ENCODE measurements around the gene YAP1. TPM values are rescaled to one million over a fixed set of nuclear protein-coding genes. Genes with fewer than 3 reads are reported as not detected.
A peak's percentile ranks its signal among the peaks of the same experiment; 100 is the strongest.

YAP1 gene
- total RNA-seq, 2 donors from 2014 or later: 0.22 to 0.63 TPM

DNA sequence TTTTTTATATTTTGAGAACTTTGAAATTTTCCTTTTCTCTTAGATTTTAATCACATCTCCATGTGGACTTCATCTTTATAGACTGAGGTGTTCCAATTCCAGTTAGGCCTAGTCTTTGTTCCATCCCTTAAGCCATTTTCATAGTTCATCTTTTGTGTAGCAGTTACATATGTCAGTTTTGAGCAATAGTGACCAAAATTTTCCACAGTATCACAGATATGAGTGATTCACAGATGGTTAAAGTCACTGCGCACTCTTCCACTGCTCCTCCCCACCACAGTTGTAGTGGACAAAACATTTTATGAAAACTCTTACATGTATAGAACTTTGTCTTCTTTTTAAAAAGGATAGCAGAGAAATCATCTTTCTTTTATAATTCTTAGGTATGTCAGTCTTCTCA is 42.8 kb downstream of the YAP1 start:
- H3K27me3 Mint-ChIP-seq (ENCODE audit: low read depth): no peaks in the 10 kb centered on the region
- no peak for ATAC-seq (replicated peaks in 1 of 2)
- no peaks in the 10 kb centered on the region for H3K36me3 Mint-ChIP-seq (ENCODE audit: insufficient read depth in 2 of 2)
- no peaks in the 10 kb centered on the region for H3K9me3 Mint-ChIP-seq
- H3K4me1 Mint-ChIP-seq (ENCODE audit: low read depth): no peaks in the 10 kb centered on the region
- H3K4me3 Mint-ChIP-seq: no peak overlapping the region
- H3K27ac Mint-ChIP-seq: no peak overlapping the region
- no peak for DNase-seq

GRCh38 chr11:102154806-102155205 is 44.6 kb downstream of the YAP1 start:
- Mint-ChIP-seq H3K27me3 (ENCODE audit: low read depth) (no peaks in the 10 kb centered on the region), H3K36me3 (ENCODE audit: insufficient read depth in 2 of 2) (no peaks in the 10 kb centered on the region), H3K27ac (no peak overlapping the region), H3K4me3 (no peak overlapping the region), H3K4me1 (ENCODE audit: low read depth) (no peaks in the 10 kb centered on the region), H3K9me3 (no peaks in the 10 kb centered on the region)
- ATAC-seq (replicated peaks in 1 of 2) (no peak), DNase-seq (no peak)

GRCh38 chr11:102155676-102156075 is 45.4 kb downstream of the YAP1 start:
- Mint-ChIP-seq H3K9me3 (no peaks in the 10 kb centered on the region), H3K36me3 (ENCODE audit: insufficient read depth in 2 of 2) (no peaks in the 10 kb centered on the region), H3K27me3 (ENCODE audit: low read depth) (no peaks in the 10 kb centered on the region), H3K27ac (peak overlapping the region; percentile 27), H3K4me1 (ENCODE audit: low read depth) (no peaks in the 10 kb centered on the region), H3K4me3 (no peak overlapping the region)
- DNase-seq: no peak
- ATAC-seq (replicated peaks in 1 of 2): no peak

- Mint-ChIP-seq H3K36me3 (ENCODE audit: insufficient read depth in 2 of 2) (no peaks in the 10 kb centered on the region), H3K27ac (no peak overlapping the region), H3K4me1 (ENCODE audit: low read depth) (no peaks in the 10 kb centered on the region), H3K27me3 (ENCODE audit: low read depth) (no peaks in the 10 kb centered on the region), H3K4me3 (no peak overlapping the region), H3K9me3 (no peaks in the 10 kb centered on the region)
- DNase-seq: no peak
- ATAC-seq (replicated peaks in 1 of 2): no peak
These were observed 47.0 kb downstream of the YAP1 start for GRCh38 chr11:102157219-102157618.

- Mint-ChIP-seq H3K27me3 (ENCODE audit: low read depth) (no peaks in the 10 kb centered on the region), H3K4me3 (no peak overlapping the region), H3K36me3 (ENCODE audit: insufficient read depth in 2 of 2) (no peaks in the 10 kb centered on the region), H3K4me1 (ENCODE audit: low read depth) (no peaks in the 10 kb centered on the region), H3K27ac (no peak overlapping the region), H3K9me3 (no peaks in the 10 kb centered on the region)
- ATAC-seq (replicated peaks in 1 of 2) (no peak), DNase-seq (no peak)
These were observed 48.0 kb downstream of the YAP1 start for GRCh38 chr11:102158164-102158735.

DNA sequence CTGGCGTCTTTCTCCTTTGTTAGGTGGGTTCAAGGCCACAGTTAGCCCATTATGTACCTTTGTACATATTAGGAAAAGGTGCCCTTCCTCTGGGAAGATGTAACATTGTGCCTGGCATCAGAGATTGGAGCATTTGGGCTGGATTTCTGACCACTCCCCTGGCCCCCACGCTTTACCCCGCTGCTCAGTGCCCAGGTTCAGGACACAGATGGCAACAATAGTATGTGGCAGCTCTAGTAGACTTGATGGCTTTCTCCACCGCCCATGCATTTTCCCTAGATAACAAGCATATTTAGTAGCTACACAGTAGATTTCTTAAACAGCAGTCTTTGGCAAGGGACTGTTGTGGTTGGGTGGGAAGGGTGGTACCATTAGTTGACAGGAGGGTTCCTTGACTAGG is 53.1 kb downstream of the YAP1 start:
- no peaks in the 10 kb centered on the region for H3K36me3 Mint-ChIP-seq (ENCODE audit: insufficient read depth in 2 of 2)
- H3K4me3 Mint-ChIP-seq: no peak overlapping the region
- no peak for ATAC-seq (replicated peaks in 1 of 2)
- H3K27ac Mint-ChIP-seq: no peak overlapping the region
- DNase-seq: no peak
- no peaks in the 10 kb centered on the region for H3K4me1 Mint-ChIP-seq (ENCODE audit: low read depth)
- H3K9me3 Mint-ChIP-seq: no peaks in the 10 kb centered on the region
- peaks cover 17% of the 10 kb centered on the region for H3K27me3 Mint-ChIP-seq (ENCODE audit: low read depth)

GRCh38 chr11:102166175-102167064 is 56.2 kb downstream of the YAP1 start:
- no peaks in the 10 kb centered on the region for H3K4me1 Mint-ChIP-seq (ENCODE audit: low read depth)

DNA sequence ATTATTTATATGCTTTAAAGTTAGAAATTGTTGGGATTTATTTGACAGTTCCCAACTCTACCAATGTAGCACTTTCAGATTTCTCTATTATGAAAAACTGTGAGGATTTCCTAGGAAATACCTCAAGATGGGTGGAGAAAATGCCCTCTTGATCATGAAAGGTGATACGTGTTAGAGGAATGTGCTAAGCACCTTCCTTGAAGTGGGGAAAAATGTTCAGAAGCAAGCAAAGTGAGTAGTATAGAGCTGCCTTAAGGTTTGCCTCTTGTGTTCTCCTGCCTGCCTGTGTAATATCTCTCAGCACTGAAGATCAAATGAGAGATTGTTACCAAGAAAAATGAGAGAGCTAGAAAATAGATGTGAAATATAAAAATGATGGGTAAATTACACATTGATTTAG is 58.2 kb downstream of the YAP1 start:
- no peak for DNase-seq
- H3K9me3 Mint-ChIP-seq: no peaks in the 10 kb centered on the region

More at GRCh38 chr11:102166175-102167064, 56.2 kb downstream of the YAP1 start:
- DNase-seq: no peak
- Mint-ChIP-seq H3K4me3 (no peak overlapping the region), H3K9me3 (no peaks in the 10 kb centered on the region), H3K27ac (no peak overlapping the region), H3K36me3 (ENCODE audit: insufficient read depth in 2 of 2) (no peaks in the 10 kb centered on the region), H3K27me3 (ENCODE audit: low read depth) (peaks cover 21% of the 10 kb centered on the region)
- ATAC-seq (replicated peaks in 1 of 2): no peak

GRCh38 chr11:102171101-102171500 is 60.9 kb downstream of the YAP1 start:
- Mint-ChIP-seq H3K27me3 (ENCODE audit: low read depth) (peaks cover 31% of the 10 kb centered on the region), H3K27ac (no peak overlapping the region), H3K4me1 (ENCODE audit: low read depth) (no peaks in the 10 kb centered on the region), H3K9me3 (no peaks in the 10 kb centered on the region), H3K36me3 (ENCODE audit: insufficient read depth in 2 of 2) (no peaks in the 10 kb centered on the region), H3K4me3 (no peak overlapping the region)
- ATAC-seq (replicated peaks in 1 of 2): no peak
- DNase-seq: no peak

More for the DNA sequence above, 58.2 kb downstream of the YAP1 start:
- Mint-ChIP-seq H3K36me3 (ENCODE audit: insufficient read depth in 2 of 2) (no peaks in the 10 kb centered on the region), H3K4me1 (ENCODE audit: low read depth) (no peaks in the 10 kb centered on the region), H3K27me3 (ENCODE audit: low read depth) (peaks cover 30% of the 10 kb centered on the region), H3K4me3 (no peak overlapping the region), H3K27ac (no peak overlapping the region)
- no peak for ATAC-seq (replicated peaks in 1 of 2)

DNA sequence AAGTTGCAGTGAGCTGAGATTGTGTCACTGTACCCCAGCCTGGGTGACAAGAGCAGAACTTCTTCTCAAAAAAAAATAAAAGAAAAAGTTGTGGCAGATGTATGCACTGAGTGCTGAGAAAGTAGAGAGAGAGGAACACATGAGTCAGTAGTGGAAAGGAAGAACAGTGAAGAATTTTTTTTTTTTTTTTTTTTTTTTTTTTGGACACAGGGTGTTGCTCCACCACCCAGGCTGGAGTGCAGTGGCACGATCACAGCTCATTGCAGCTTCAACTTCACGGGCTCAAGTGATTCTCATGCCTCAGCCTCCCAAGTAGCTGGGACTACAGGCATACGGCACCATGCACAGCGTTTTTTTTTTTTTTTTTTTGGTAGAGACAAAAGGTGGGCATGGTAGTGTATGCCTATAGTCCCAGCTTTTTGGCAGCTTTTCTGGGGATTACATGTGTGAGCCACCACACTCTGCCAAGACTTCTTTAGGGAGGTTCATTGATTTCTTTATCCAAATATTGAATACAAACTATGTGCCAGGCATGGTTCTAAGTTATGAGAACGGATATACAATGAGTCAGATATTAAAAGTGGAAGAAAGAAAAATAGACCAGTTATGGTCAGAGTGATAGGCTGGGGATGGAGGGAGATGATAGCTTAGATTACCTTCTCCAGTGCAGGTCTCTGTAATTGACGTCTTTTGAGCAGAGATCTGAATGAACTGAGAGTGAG is 62.0 kb downstream of the YAP1 start:
- Mint-ChIP-seq H3K36me3 (ENCODE audit: insufficient read depth in 2 of 2) (no peaks in the 10 kb centered on the region), H3K9me3 (no peaks in the 10 kb centered on the region), H3K4me3 (no peak overlapping the region), H3K27ac (peak overlapping the region; percentile 86), H3K4me1 (ENCODE audit: low read depth) (no peaks in the 10 kb centered on the region), H3K27me3 (ENCODE audit: low read depth) (peaks cover 23% of the 10 kb centered on the region)
- ATAC-seq (replicated peaks in 1 of 2) (no peak), DNase-seq (no peak)

DNA sequence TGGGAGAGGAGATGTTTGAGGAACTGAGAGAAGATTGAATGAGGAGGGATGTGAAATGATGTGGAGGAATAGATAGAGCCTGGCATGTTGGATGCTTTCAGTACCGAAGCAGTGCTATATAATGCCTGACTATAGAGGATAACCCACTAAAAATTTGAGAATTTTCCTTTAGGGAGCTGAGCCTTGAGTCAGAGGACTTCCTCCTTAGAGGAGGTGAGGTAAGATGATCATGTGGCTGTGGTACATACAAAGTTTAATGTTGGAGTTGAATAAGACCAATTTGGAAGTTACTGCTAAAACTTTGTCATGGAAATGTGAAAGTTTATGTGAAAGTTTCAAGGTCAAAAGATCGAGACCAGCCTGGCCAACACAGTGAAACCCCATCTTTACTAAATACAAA is 66.9 kb downstream of the YAP1 start:
- ATAC-seq (replicated peaks in 1 of 2) (no peak), DNase-seq (no peak)
- H3K27me3 Mint-ChIP-seq (ENCODE audit: low read depth): peaks cover 17% of the 10 kb centered on the region
- H3K9me3 Mint-ChIP-seq: no peaks in the 10 kb centered on the region
- H3K36me3 Mint-ChIP-seq (ENCODE audit: insufficient read depth in 2 of 2): no peaks in the 10 kb centered on the region
- no peaks in the 10 kb centered on the region for H3K4me1 Mint-ChIP-seq (ENCODE audit: low read depth)
- H3K27ac Mint-ChIP-seq: no peak overlapping the region
- H3K4me3 Mint-ChIP-seq: no peak overlapping the region

GRCh38 chr11:102177974-102178631 is 67.9 kb downstream of the YAP1 start:
- Mint-ChIP-seq H3K9me3 (no peaks in the 10 kb centered on the region), H3K27me3 (ENCODE audit: low read depth) (peaks cover 8% of the 10 kb centered on the region), H3K4me1 (ENCODE audit: low read depth) (no peaks in the 10 kb centered on the region), H3K4me3 (no peak overlapping the region), H3K36me3 (ENCODE audit: insufficient read depth in 2 of 2) (no peaks in the 10 kb centered on the region), H3K27ac (no peak overlapping the region)
- no peak for DNase-seq
- ATAC-seq (replicated peaks in 1 of 2): peak in 1 of 2 donors; percentile 50

- Mint-ChIP-seq H3K4me3 (no peak overlapping the region), H3K36me3 (ENCODE audit: insufficient read depth in 2 of 2) (no peaks in the 10 kb centered on the region), H3K27me3 (ENCODE audit: low read depth) (peaks cover 8% of the 10 kb centered on the region), H3K9me3 (no peaks in the 10 kb centered on the region), H3K27ac (no peak overlapping the region), H3K4me1 (ENCODE audit: low read depth) (no peaks in the 10 kb centered on the region)
- ATAC-seq (replicated peaks in 1 of 2): no peak
- DNase-seq: no peak
These were observed 69.1 kb downstream of the YAP1 start for GRCh38 chr11:102179371-102179770.

Measured in activated T-cell treated with anti-CD3 and anti-CD28 coated beads, Interleukin-2, amount 50 U/mL, for 72 hours (primary cell).